Left forelimb (tissue), 1 donor: ENCODE results near the gene AQP9.
"Not testable (repeated sequence)": the region's sequence is repeated elsewhere in the genome, so short reads cannot be mapped to it uniquely, and the experiment has no call there.

Experiments used
- DNase-seq: peaks from one replicate; pipeline ENCODE4 v3.0.0-alpha.2; 2018; ENCODE audit warnings: low spot score

Gene AQP9

GRCh38 chr15:58179741-58180381 is 41.7 kb downstream of the AQP9 start:
- DNase-seq, result no peak

DNA sequence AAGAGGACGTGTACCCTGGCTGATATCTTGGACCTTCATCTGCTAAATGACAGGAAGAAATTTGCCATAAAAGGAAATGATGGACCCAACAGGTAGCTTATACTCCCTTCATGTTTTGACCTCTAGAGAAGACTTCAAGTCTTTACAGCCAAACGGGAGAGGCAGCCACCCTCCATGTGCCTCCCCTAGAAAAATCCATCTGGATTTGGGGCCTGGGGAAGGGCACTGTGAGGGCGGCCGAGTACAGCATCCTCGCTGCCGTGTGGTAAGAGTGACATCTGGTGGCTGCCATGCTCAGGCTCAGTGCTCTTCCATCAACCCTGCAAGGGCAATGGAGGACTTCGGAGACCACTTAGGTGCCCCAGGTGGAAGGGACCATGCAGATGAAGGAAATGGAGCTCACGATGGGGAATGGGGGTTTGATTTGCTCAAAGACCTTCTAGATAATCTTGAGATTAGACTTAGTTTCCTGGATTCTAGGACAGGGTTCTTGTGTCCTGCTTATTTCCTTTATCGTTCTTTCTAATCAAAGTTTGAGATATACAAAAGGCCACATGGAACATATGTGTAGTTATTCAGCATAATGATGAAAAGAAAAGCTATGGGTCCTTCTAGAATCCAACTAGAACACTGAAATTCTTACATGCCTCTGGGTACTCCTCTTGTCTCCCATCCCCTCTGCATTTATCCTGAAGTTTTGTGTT is 44.4 kb downstream of the AQP9 start:
- peak; percentile 76 for DNase-seq

DNA sequence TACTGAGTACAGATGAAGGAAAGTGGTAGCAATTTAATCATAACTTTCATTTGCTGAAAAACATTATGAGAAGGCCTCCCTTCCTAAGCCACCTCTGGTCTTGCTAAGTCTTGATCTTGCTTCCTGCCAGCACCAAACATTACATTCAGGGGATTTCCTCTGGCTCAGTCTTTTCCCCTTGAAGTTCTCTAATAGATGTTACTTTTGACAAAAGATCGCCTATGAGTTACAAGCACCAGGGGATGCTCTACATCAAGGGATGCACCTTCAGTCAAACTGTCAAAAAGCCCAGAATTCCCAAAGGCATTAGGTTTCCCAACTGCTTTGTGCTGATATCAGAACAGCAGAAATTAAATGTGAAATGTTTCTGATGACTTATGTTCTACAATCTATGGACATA is 47.3 kb downstream of the AQP9 start:
- no peak for DNase-seq

- no peak for DNase-seq
These were observed 51.1 kb downstream of the AQP9 start for GRCh38 chr15:58189148-58189811.

- DNase-seq, result no peak
These were observed 52.2 kb downstream of the AQP9 start for GRCh38 chr15:58190419-58190818.

GRCh38 chr15:58193636-58194035 is 55.5 kb downstream of the AQP9 start:
- not testable (repeated sequence) for DNase-seq

DNA sequence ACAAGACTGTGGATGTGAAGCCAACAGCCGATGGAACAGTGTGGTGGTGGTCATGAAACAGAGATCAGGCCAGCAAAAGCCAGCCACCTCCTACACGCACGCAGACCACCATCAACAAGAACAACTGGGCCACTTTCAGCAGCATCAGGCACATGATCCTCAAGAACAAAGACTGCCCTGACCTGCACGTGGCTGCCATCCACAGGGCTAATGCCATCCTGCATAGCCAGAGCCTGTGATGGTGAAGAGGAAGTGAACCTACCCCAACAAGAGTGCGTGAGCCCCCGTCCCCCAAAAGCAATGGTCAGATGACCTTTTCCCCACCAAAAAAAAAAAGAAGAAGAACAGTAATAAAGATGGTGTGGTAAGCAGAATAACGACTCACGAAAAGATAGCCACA is 62.6 kb downstream of the AQP9 start:
- no peak for DNase-seq

DNA sequence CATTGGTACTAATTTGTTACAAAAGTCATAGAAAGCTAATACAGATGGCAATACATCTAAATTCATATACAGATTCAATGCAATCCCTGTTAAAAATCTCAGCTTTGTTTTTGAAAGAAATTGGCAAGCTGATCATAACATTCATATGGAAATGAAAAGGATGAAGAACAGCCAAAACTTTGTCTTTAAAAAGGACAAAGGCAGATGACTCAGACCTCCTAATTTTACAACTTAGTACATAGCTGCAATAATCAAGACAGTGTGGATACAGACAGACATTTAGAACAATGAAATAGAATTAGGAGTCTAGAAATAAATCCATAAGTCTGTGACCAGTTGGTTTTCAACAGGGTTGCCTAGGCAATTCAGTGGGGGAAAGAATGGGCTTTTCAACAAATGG is 63.3 kb downstream of the AQP9 start:
- no peak for DNase-seq

DNA sequence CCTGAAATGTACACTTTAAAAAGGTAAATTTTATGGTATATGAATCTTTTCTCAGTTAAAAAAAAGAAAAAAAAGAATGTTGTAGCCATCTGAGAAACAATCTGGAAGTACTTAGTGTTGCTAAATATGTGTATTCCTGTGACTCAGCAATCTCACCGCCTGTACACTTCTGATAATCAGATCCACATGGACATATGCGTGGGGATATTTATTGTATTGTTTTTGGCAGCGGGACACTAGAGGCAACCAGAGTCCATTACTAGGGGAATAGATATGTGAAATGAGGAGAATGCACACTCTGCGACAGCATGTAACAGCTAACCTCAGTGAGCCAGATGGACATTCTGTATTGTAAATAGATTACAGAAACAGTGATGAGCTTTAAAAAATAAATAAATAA is 65.4 kb downstream of the AQP9 start:
- no peak for DNase-seq

GRCh38 chr15:58206151-58206550 is 68.0 kb downstream of the AQP9 start:
- no peak for DNase-seq

- not testable (repeated sequence) for DNase-seq
These were observed 70.0 kb downstream of the AQP9 start for GRCh38 chr15:58208217-58208616.

DNA sequence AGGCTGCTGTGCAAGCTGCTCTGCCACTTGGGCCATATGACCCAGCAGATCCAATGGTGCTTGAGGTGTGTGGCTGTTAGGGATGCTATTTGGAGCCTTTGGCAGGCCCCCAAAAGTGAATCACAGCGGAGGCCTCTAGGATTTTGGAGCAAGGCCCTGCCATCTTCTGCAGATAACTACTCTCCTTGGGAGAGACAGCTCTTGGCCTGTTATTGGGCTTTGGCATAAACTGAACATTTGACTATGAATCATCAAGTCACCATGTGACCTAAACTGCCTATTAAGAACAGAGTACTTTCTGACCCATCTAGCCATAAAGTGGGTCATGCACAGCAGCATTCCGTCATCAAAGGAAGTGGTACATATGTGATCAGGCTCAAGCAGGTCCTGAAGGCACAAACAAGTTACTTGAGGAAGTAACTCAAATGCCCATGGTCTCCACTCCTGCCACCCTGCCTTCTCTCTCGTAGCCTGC is 70.9 kb downstream of the AQP9 start:
- DNase-seq, result not testable (repeated sequence)

GRCh38 chr15:58210031-58210430 is 71.8 kb downstream of the AQP9 start:
- DNase-seq, result not testable (repeated sequence)

DNA sequence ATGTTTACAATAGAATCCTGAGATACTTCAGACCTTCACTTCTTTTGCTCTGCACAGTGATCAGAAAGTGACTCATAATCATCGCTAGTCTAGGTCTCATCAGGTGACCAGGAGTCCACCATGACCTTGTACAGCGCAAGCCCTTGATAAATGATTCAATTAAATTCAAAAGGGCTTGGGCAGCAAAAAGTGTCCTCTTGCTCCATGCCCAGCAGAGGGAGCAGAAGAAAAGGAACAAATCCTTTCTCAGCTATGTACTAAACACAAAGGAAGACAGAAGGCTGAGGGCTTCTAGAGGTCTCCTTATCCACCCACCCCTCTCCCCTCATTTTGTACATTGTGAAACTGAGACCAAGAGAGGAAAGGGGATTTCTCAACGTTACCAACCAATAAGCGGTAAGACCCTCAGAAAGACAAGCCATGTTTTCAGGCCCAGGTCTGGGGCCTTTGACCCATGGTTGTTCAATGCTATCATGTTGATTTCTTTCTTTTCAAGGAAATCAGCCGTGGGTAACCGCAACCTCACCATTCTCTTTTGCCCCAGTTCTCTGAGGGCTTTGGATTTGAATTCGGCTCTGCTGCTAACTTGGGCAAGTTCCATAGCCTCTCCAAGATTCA is 74.8 kb downstream of the AQP9 start:
- no peak for DNase-seq

- DNase-seq, result no peak
These were observed 75.6 kb downstream of the AQP9 start for GRCh38 chr15:58213587-58214338.

DNA sequence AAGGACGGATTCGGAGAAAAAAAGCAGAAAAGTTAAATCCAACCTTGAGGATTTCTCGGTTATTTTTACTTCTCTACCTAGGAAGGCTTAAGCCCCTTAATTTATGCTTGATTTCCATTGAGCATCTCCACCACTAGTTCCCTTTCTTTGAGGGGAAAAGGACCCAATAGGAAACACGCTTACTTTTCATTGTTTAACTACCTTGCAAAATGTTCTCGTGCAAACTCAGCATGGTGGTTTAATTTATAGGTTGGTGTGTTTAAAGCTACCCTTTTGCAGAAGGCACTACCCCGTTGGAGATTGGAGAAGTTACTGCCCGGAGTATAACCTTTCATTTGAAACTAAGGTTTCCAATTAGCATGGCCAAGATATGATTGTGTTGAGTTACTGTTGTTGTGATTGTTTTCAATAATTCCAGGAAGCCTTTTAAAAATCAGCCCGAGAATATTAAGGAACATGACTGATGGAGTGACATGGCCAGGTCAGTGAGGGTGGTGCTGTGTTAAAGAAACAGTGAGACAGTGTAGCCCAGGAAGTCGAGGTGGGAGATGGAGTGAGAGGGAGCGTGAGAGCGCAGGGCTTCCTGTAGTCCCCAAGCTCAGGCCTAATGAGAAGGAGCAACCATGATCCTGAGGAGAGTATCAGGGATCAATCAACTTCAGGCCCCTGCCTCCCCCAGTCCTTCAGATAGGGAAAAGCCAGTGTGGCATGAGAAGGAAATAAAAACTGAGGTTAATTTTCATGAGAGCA is 76.6 kb downstream of the AQP9 start:
- DNase-seq, result no peak

DNA sequence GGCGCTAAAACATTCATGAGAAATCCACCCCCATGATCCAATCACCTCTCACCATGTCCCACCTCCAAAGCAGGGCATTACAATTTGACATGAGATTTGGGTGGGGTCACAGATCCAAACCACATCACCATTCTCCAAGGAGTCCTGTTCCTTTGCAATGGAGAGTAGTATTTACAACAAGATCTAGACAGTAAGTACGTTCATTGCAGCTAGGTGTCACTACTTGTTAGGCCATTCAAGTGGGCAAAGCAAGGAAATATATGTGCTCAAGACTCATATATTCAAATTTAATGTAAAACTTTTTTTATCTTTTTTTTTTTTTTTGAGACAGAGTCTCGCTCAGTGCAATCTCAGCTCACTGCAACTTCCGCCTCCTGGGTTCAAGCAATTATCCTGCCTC is 79.3 kb downstream of the AQP9 start:
- no peak for DNase-seq

GRCh38 chr15:58221591-58222241 is 83.5 kb downstream of the AQP9 start:
- no peak for DNase-seq

DNA sequence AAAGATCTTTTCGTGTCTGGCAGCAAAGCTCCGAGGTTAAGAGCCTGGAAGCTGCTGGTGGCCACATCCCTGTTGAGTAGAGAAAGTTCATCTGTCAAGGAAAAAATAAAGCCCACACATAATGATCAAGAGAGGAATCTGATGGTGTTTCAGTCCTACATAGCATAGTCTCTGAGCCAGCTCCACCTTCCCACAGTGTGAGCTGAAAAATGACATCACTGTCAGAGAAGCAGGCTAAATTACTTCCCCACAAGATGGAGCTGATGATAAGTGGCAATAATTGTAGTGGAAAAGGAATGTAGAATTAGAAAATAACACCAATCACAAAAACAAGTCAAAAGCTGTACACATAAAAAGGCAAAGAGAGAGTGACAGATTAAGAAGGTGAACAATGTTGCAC is 84.5 kb downstream of the AQP9 start:
- no peak for DNase-seq

DNA sequence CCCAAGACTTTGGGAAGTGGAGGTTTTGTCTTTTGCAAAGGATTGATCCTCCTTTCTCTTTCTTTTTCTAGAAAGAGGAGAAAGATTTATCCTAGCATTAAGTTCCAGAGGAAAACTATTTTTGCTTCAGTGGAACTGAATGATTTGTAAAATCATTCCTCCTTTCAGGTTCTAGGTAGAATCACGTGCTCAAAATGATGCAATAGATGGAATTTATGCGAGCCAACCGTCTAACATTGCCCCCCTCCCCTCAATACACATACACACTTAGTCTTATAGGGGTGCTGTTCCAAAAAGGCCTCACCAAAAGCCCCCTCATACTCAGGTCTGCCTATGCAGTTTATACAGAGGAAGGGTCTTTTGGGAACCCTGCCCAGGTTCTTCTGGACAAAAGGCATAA is 85.3 kb downstream of the AQP9 start:
- DNase-seq, result no peak

DNA sequence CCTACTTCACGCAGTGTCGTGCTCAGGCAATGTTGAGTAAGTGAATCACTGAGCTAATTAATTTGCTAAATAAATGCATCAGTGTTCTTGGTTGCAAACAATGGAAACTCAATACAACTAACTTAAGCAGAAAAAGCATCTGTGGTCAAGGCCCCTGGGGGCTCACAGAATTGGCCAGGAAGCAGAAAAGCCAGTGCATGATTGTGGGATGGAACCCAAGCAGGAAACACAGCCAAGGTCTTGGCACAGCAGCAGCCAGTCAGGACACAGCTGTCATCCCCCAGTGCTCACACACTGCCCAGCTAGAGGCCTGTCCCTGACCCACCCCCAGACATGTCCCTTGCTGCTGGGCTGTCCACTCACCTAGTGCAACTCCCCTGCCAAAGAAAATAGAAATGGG is 85.9 kb downstream of the AQP9 start:
- DNase-seq, result peak; percentile 68
